ENCODE measurements around the gene ARHGAP6. TPM values are rescaled to one million over a fixed set of nuclear protein-coding genes. Genes with fewer than 3 reads are reported as not detected.

Gene ARHGAP6
- total RNA-seq, 1 experiment from 2014 or later, result not detected

GRCh38 chrX:11416600-11416999 is 249.1 kb downstream of the ARHGAP6 start:
- no peaks in the 10 kb centered on the region for H3K9me3 ChIP-seq (ENCODE audit: low read length)
- no peak overlapping the region for H3K27ac ChIP-seq (ENCODE audit: low read length)
- no peak overlapping the region for H3K4me3 ChIP-seq (ENCODE audit: low read length)
- no peaks in the 10 kb centered on the region for H3K9me2 ChIP-seq (replicated peaks; ENCODE audit: insufficient read depth, low read length)
- H2AFZ ChIP-seq (ENCODE audit: low read length), result no peak overlapping the region
- H3K4me2 ChIP-seq (ENCODE audit: low read depth, low read length, poor library complexity, severe bottlenecking), result no peak overlapping the region
- H3K4me1 ChIP-seq (ENCODE audit: low read length), result no peaks in the 10 kb centered on the region
- H3K36me3 ChIP-seq (ENCODE audit: insufficient read depth, low read length), result no peaks in the 10 kb centered on the region
- H4K20me1 ChIP-seq (ENCODE audit: insufficient read depth, low read depth, low read length), result no peaks in the 10 kb centered on the region
- H3K27me3 ChIP-seq (ENCODE audit: low read length), result no peaks in the 10 kb centered on the region
- H3K9ac ChIP-seq (ENCODE audit: low read length), result no peak overlapping the region
- no peak for DNase-seq
- no peaks in the 10 kb centered on the region for H3K79me2 ChIP-seq (ENCODE audit: low read length)

- Histone ChIP-seq H3K9ac (ENCODE audit: low read length) (no peak overlapping the region), H3K4me1 (ENCODE audit: low read length) (no peaks in the 10 kb centered on the region), H4K20me1 (ENCODE audit: insufficient read depth, low read depth, low read length) (no peaks in the 10 kb centered on the region), H3K36me3 (ENCODE audit: insufficient read depth, low read length) (no peaks in the 10 kb centered on the region), H2AFZ (ENCODE audit: low read length) (no peak overlapping the region), H3K4me2 (ENCODE audit: low read depth, low read length, poor library complexity, severe bottlenecking) (no peak overlapping the region), H3K79me2 (ENCODE audit: low read length) (no peaks in the 10 kb centered on the region), H3K9me2 (replicated peaks; ENCODE audit: insufficient read depth, low read length) (no peaks in the 10 kb centered on the region), H3K9me3 (ENCODE audit: low read length) (no peaks in the 10 kb centered on the region), H3K27me3 (ENCODE audit: low read length) (no peaks in the 10 kb centered on the region), H3K4me3 (ENCODE audit: low read length) (no peak overlapping the region), H3K27ac (ENCODE audit: low read length) (no peak overlapping the region)
- DNase-seq, result no peak
Observed at GRCh38 chrX:11414091-11414490, 251.6 kb downstream of the ARHGAP6 start.

- Histone ChIP-seq H3K9me3 (ENCODE audit: low read length) (no peaks in the 10 kb centered on the region), H3K79me2 (ENCODE audit: low read length) (no peaks in the 10 kb centered on the region), H3K4me1 (ENCODE audit: low read length) (no peaks in the 10 kb centered on the region), H4K20me1 (ENCODE audit: insufficient read depth, low read depth, low read length) (no peaks in the 10 kb centered on the region), H3K27me3 (ENCODE audit: low read length) (no peaks in the 10 kb centered on the region), H3K27ac (ENCODE audit: low read length) (no peak overlapping the region), H3K9ac (ENCODE audit: low read length) (no peak overlapping the region), H3K9me2 (replicated peaks; ENCODE audit: insufficient read depth, low read length) (no peaks in the 10 kb centered on the region), H3K4me3 (ENCODE audit: low read length) (no peak overlapping the region), H3K4me2 (ENCODE audit: low read depth, low read length, poor library complexity, severe bottlenecking) (no peak overlapping the region), H3K36me3 (ENCODE audit: insufficient read depth, low read length) (no peaks in the 10 kb centered on the region), H2AFZ (ENCODE audit: low read length) (no peak overlapping the region)
- DNase-seq, result no peak
Observed at GRCh38 chrX:11412715-11413623, 252.8 kb downstream of the ARHGAP6 start.

- no peaks in the 10 kb centered on the region for H3K36me3 ChIP-seq (ENCODE audit: insufficient read depth, low read length)
- H3K4me2 ChIP-seq (ENCODE audit: low read depth, low read length, poor library complexity, severe bottlenecking), result no peak overlapping the region
- H3K4me1 ChIP-seq (ENCODE audit: low read length), result no peaks in the 10 kb centered on the region
- H4K20me1 ChIP-seq (ENCODE audit: insufficient read depth, low read depth, low read length), result no peaks in the 10 kb centered on the region
- no peak overlapping the region for H3K27ac ChIP-seq (ENCODE audit: low read length)
- no peaks in the 10 kb centered on the region for H3K79me2 ChIP-seq (ENCODE audit: low read length)
- no peak overlapping the region for H2AFZ ChIP-seq (ENCODE audit: low read length)
- DNase-seq, result no peak
- no peaks in the 10 kb centered on the region for H3K9me2 ChIP-seq (replicated peaks; ENCODE audit: insufficient read depth, low read length)
- no peaks in the 10 kb centered on the region for H3K9me3 ChIP-seq (ENCODE audit: low read length)
- H3K27me3 ChIP-seq (ENCODE audit: low read length), result no peaks in the 10 kb centered on the region
- no peak overlapping the region for H3K4me3 ChIP-seq (ENCODE audit: low read length)
- no peak overlapping the region for H3K9ac ChIP-seq (ENCODE audit: low read length)
Observed at GRCh38 chrX:11409957-11410356, 255.8 kb downstream of the ARHGAP6 start.

GRCh38 chrX:11408783-11409182 is 256.9 kb downstream of the ARHGAP6 start:
- Histone ChIP-seq H3K4me2 (ENCODE audit: low read depth, low read length, poor library complexity, severe bottlenecking) (no peak overlapping the region), H2AFZ (ENCODE audit: low read length) (no peak overlapping the region), H3K27me3 (ENCODE audit: low read length) (no peaks in the 10 kb centered on the region), H3K9ac (ENCODE audit: low read length) (no peak overlapping the region), H4K20me1 (ENCODE audit: insufficient read depth, low read depth, low read length) (no peaks in the 10 kb centered on the region), H3K4me1 (ENCODE audit: low read length) (no peaks in the 10 kb centered on the region), H3K9me2 (replicated peaks; ENCODE audit: insufficient read depth, low read length) (no peaks in the 10 kb centered on the region), H3K27ac (ENCODE audit: low read length) (no peak overlapping the region), H3K9me3 (ENCODE audit: low read length) (no peaks in the 10 kb centered on the region), H3K79me2 (ENCODE audit: low read length) (no peaks in the 10 kb centered on the region), H3K36me3 (ENCODE audit: insufficient read depth, low read length) (no peaks in the 10 kb centered on the region), H3K4me3 (ENCODE audit: low read length) (no peak overlapping the region)
- no peak for DNase-seq

- Histone ChIP-seq H4K20me1 (ENCODE audit: insufficient read depth, low read depth, low read length) (no peaks in the 10 kb centered on the region), H3K9me3 (ENCODE audit: low read length) (no peaks in the 10 kb centered on the region), H3K9ac (ENCODE audit: low read length) (no peak overlapping the region), H3K27ac (ENCODE audit: low read length) (no peak overlapping the region), H3K9me2 (replicated peaks; ENCODE audit: insufficient read depth, low read length) (no peaks in the 10 kb centered on the region), H3K4me1 (ENCODE audit: low read length) (no peaks in the 10 kb centered on the region), H3K27me3 (ENCODE audit: low read length) (no peaks in the 10 kb centered on the region), H3K79me2 (ENCODE audit: low read length) (no peaks in the 10 kb centered on the region), H2AFZ (ENCODE audit: low read length) (no peak overlapping the region), H3K4me2 (ENCODE audit: low read depth, low read length, poor library complexity, severe bottlenecking) (no peak overlapping the region), H3K36me3 (ENCODE audit: insufficient read depth, low read length) (no peaks in the 10 kb centered on the region), H3K4me3 (ENCODE audit: low read length) (no peak overlapping the region)
- DNase-seq, result no peak
Observed at GRCh38 chrX:11408109-11408405, 257.7 kb downstream of the ARHGAP6 start.

GRCh38 chrX:11407331-11408108 is 258.2 kb downstream of the ARHGAP6 start:
- no peak for DNase-seq
- Histone ChIP-seq H3K9me2 (replicated peaks; ENCODE audit: insufficient read depth, low read length) (no peaks in the 10 kb centered on the region), H3K79me2 (ENCODE audit: low read length) (no peaks in the 10 kb centered on the region), H3K4me3 (ENCODE audit: low read length) (no peak overlapping the region), H3K27me3 (ENCODE audit: low read length) (no peaks in the 10 kb centered on the region), H3K9me3 (ENCODE audit: low read length) (no peaks in the 10 kb centered on the region), H3K36me3 (ENCODE audit: insufficient read depth, low read length) (no peaks in the 10 kb centered on the region), H3K4me1 (ENCODE audit: low read length) (no peaks in the 10 kb centered on the region), H3K9ac (ENCODE audit: low read length) (no peak overlapping the region), H4K20me1 (ENCODE audit: insufficient read depth, low read depth, low read length) (no peaks in the 10 kb centered on the region), H2AFZ (ENCODE audit: low read length) (no peak overlapping the region), H3K4me2 (ENCODE audit: low read depth, low read length, poor library complexity, severe bottlenecking) (no peak overlapping the region), H3K27ac (ENCODE audit: low read length) (no peak overlapping the region)

- Histone ChIP-seq H3K9me3 (ENCODE audit: low read length) (no peaks in the 10 kb centered on the region), H3K4me3 (ENCODE audit: low read length) (no peak overlapping the region), H3K9me2 (replicated peaks; ENCODE audit: insufficient read depth, low read length) (no peaks in the 10 kb centered on the region), H3K36me3 (ENCODE audit: insufficient read depth, low read length) (no peaks in the 10 kb centered on the region), H2AFZ (ENCODE audit: low read length) (no peak overlapping the region), H3K4me2 (ENCODE audit: low read depth, low read length, poor library complexity, severe bottlenecking) (no peak overlapping the region), H3K4me1 (ENCODE audit: low read length) (no peaks in the 10 kb centered on the region), H3K27me3 (ENCODE audit: low read length) (no peaks in the 10 kb centered on the region), H3K27ac (ENCODE audit: low read length) (no peak overlapping the region), H3K9ac (ENCODE audit: low read length) (no peak overlapping the region), H3K79me2 (ENCODE audit: low read length) (no peaks in the 10 kb centered on the region), H4K20me1 (ENCODE audit: insufficient read depth, low read depth, low read length) (no peaks in the 10 kb centered on the region)
- no peak for DNase-seq
Observed at GRCh38 chrX:11406109-11406765, 259.5 kb downstream of the ARHGAP6 start.

Data from Karpas-422 (cell line).